Measurements from ENCODE around the gene FOSB.

GRCh38 chr19:45464274-45464673, 3.5 kb upstream of the FOSB start:
- TF ChIP-seq, protein P1, sequence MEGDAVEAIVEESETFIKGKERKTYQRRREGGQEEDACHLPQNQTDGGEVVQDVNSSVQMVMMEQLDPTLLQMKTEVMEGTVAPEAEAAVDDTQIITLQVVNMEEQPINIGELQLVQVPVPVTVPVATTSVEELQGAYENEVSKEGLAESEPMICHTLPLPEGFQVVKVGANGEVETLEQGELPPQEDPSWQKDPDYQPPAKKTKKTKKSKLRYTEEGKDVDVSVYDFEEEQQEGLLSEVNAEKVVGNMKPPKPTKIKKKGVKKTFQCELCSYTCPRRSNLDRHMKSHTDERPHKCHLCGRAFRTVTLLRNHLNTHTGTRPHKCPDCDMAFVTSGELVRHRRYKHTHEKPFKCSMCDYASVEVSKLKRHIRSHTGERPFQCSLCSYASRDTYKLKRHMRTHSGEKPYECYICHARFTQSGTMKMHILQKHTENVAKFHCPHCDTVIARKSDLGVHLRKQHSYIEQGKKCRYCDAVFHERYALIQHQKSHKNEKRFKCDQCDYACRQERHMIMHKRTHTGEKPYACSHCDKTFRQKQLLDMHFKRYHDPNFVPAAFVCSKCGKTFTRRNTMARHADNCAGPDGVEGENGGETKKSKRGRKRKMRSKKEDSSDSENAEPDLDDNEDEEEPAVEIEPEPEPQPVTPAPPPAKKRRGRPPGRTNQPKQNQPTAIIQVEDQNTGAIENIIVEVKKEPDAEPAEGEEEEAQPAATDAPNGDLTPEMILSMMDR (IDR thresholded peaks at IDR 0.05), result no peak
- no peak for TF ChIP-seq POLR2A (IDR thresholded peaks at IDR 0.05)

All from Peyer's patch (tissue), 4 donors.